MM.1S (cell line): ENCODE measurements around the gene ZNF608.

Experiments used
- CTCF ChIP-seq: fragments of 300-600 bp; sonication (generic); IDR thresholded peaks from 2 replicates; pipeline ENCODE4 v1.5.1; 2016; ENCODE audit warnings: antibody characterized with exemption, low read length, mixed read lengths
- EZH2phosphoT487 ChIP-seq: fragments of 300-600 bp; sonication (generic); IDR thresholded peaks from 2 replicates; pipeline ENCODE4 v1.6.1; 2018; ENCODE audit warnings: antibody characterized with exemption, low read length

GRCh38 chr5:124697501-124697900 lies 48.9 kb downstream of the ZNF608 start:
- TF ChIP-seq CTCF, result no peak
- TF ChIP-seq EZH2phosphoT487, result no peak
